ENCODE measurements around the gene GALNT2.
A peak's percentile ranks its signal among the peaks of the same experiment; 100 is the strongest.

The GALNT2 gene

GRCh38 chr1:230268371-230269170 is 201.5 kb downstream of the GALNT2 start:
- peak in 1 of 2 experiments; percentile 36 for DNase-seq

- DNase-seq = no peak
These were observed 203.1 kb downstream of the GALNT2 start for GRCh38 chr1:230270185-230270558.

GRCh38 chr1:230270559-230271281 is 203.7 kb downstream of the GALNT2 start:
- DNase-seq = peak in 1 of 2 experiments; percentile 8

GRCh38 chr1:230271300-230272035 is 204.4 kb downstream of the GALNT2 start:
- DNase-seq = no peak

- DNase-seq = no peak
These were observed 205.5 kb downstream of the GALNT2 start for GRCh38 chr1:230272557-230272956.

GRCh38 chr1:230273141-230273710 is 206.2 kb downstream of the GALNT2 start:
- no peak for DNase-seq

GRCh38 chr1:230274254-230274653 is 207.2 kb downstream of the GALNT2 start:
- DNase-seq = no peak

GRCh38 chr1:230276401-230276800 is 209.4 kb downstream of the GALNT2 start:
- no peak for DNase-seq

GRCh38 chr1:230277201-230278025 is 210.4 kb downstream of the GALNT2 start:
- no peak for DNase-seq

- DNase-seq = no peak
These were observed 211.3 kb downstream of the GALNT2 start for GRCh38 chr1:230278376-230278775.

GRCh38 chr1:230278871-230279582 is 212.0 kb downstream of the GALNT2 start:
- DNase-seq = no peak

GRCh38 chr1:230279583-230279945 is 212.5 kb downstream of the GALNT2 start:
- DNase-seq = no peak

GRCh38 chr1:230280054-230280795 is 213.2 kb downstream of the GALNT2 start:
- DNase-seq = no peak

GRCh38 chr1:230280906-230281413 is 213.9 kb downstream of the GALNT2 start:
- no peak for DNase-seq

- no peak for DNase-seq
These were observed 214.5 kb downstream of the GALNT2 start for GRCh38 chr1:230281556-230281955.

- DNase-seq = peak; percentile 20 to 36
These were observed 215.1 kb downstream of the GALNT2 start for GRCh38 chr1:230282157-230282556.

- no peak for DNase-seq
These were observed 216.6 kb downstream of the GALNT2 start for GRCh38 chr1:230283678-230284077.

GRCh38 chr1:230284891-230285290 is 217.9 kb downstream of the GALNT2 start:
- no peak for DNase-seq

GRCh38 chr1:230285351-230285750 is 218.3 kb downstream of the GALNT2 start:
- no peak for DNase-seq

GRCh38 chr1:230286166-230286889 is 219.3 kb downstream of the GALNT2 start:
- no peak for DNase-seq

All from NCI-H526 (cell line).